NCI-H187 (cell line): Measurements from ENCODE around the gene LTBP1.
"Not testable (repeated sequence)": the region's sequence is repeated elsewhere in the genome, so short reads cannot be mapped to it uniquely, and the experiment has no call there.

Source experiments
- DNase-seq, 2 experiments: peaks; one replicate each; lab custom pipeline; 2025; lab: John Stamatoyannopoulos, UW

Gene LTBP1

DNA sequence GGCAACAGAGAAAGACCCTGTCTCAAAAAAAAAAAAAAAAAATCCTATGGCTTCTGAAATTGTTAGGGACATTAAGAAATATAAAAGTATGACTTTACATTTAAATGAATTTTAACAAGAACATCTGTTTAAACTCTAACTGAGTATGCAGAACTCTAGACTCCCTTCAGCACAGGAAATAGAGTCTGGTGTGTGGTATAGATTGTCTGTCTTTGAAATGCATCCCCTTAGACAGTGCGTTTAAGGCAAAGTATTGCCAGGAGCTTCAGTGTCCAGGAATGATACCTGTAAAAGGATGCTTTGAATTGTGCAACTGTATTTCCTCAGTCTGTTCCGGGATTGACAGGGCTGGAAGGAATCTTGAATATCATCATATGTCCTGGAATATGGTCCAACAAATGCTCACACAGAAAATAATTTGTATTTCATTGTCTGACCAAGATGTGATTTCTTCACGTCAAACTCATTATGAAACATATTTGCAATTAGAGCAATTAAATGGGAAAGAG, 396.7 kb downstream of the LTBP1 start:
- DNase-seq: no peak

DNA sequence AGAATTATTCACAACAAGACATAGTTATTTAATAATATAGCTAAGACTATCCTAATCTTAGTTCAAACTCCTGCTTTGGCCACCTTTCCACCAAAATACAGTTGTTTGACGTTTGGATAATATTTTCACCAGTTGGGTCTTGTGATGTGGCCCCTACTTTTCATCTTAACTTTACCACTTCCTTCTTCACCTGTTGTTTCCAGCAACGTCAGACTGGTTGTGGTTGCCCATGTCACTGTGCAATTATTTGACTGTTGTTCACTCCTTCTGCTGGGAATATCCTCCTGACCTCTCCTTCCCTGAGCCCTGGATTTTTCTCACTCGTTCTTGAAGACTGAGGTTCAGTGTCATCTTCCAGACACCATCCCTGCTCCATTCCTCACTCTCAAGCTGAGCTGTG, 397.5 kb downstream of the LTBP1 start:
- DNase-seq: no peak

DNA sequence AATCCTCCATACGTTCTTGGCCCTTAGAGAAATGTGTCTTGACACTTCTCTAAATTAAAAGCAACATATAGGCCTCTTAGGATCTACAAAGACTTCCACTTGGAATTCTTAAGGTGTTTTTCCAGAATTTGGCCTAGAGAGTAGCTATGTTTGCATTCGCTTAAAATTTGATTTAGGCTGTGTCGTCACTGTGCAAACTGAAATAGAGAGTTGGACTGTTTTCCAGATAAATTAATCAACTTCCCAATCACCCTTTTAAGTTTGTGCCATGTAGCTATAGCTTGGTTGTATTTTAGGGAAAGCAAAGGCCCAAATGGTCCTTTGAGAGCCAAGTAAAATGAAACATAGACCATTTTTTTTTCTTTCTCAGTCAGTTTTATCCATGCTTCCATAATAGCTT, 401.1 kb downstream of the LTBP1 start:
- DNase-seq: no peak

DNA sequence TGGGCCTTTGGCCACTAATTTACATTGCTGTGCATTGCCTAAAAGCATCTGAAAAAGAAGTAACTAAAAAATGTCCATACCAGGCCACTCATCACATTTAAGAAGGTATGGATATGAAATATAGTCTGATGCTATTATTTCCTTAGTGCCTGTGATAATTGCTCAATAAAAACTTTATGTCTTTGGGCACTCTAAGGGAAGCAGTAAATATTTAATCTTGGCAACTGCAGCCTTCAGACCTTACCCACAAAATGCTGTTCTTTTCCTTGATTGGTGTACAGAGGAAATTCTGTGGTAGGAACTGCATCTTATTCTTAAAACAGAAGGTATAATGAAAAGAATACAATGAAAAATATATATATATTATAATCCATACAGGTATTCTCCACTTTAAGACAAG, 403.9 kb downstream of the LTBP1 start:
- DNase-seq: no peak

DNA sequence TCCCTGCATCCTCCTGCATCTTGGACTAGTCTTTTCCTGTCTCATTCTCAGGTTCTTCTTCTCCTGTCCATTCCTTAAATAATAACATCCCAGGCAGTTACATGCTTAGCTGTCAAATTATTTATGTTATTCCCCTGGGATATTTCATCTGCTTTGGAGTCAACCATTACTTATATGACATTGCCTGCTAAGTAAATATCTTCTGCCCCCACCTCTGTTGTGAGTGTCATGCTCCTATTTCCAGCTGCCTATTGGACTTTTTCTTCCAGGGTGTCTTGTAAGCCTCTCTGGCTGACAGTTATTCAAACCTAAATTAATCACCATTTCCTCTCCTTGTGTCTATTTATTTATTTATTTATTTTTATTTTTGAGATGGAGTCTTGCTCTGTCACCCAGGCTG, 405.0 kb downstream of the LTBP1 start:
- no peak for DNase-seq

DNA sequence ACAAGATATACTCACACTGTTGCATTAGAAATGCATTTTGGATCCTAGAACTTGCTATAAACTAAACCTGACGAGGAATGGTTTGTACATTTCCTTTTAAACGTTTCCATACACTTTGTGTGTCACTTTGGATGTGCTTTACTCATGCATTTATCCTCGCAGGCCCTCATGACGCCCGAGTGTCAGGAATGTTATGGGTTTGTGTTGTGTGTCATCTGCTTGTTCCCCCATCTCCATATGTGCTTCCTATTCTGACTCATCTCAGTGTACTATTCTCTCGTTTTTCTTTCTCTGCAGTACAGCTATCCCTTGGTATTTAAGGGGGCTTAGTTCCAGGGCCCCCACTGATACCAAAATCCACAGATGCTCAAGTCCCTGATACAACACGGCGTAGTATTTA, 408.2 kb downstream of the LTBP1 start:
- no peak for DNase-seq

DNA sequence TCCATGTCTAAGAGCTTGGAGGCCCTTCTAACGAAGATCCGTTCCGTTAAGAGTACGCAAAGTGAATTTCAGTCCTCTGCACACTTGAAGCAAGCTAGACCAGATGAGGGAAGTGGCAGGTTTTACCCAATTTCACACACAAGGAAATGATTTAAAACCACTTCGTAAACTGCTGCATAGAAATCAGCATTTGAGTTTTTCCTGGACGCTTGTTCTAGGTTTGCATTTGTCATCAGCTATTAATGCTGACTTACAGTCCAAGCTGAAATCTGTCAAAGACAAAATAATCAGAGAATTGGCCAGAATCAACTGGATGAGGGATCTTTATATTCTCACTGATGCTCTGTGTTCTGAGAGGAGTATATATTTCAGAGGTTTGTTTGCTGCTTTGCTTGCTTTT, 412.1 kb downstream of the LTBP1 start:
- no peak for DNase-seq

DNA sequence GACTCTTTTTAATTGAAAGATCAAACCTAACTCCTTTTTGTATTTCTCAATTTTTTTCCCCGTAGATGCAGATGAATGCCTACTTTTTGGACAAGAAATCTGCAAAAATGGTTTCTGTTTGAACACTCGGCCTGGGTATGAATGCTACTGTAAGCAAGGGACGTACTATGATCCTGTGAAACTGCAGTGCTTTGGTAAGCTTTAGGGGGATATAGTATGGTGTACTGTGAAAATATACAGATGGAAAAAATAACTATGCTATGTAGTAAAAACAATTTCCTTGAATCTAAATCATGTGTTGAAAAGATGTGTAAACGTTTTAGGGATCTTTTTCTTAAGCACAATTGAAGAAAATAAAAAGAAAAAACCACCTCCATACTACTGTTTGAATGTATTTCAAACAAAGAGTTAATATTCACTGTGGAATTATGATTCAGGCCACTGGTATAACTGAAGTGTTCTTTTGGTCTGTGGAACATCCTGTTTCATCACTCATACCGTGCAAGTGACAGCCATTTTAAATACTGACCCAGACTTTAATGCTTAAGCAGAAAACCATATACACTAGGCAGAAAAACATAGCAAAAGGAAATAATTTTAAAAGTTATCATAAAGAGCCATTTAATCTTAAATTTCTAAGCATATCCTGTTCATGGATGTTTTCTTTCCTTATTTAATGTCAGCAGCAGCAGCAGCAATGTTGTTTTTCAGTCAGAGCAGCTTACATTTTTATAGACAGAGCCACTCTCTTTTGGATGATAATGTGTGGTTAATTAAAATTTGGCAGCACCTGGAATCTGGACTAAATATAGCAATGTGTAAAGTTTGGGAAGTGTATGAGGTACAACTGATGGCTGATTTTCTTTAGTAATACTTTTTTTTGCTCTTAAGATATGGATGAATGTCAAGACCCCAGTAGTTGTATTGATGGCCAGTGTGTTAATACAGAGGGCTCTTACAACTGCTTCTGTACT, 416.9 kb downstream of the LTBP1 start:
- no peak for DNase-seq

DNA sequence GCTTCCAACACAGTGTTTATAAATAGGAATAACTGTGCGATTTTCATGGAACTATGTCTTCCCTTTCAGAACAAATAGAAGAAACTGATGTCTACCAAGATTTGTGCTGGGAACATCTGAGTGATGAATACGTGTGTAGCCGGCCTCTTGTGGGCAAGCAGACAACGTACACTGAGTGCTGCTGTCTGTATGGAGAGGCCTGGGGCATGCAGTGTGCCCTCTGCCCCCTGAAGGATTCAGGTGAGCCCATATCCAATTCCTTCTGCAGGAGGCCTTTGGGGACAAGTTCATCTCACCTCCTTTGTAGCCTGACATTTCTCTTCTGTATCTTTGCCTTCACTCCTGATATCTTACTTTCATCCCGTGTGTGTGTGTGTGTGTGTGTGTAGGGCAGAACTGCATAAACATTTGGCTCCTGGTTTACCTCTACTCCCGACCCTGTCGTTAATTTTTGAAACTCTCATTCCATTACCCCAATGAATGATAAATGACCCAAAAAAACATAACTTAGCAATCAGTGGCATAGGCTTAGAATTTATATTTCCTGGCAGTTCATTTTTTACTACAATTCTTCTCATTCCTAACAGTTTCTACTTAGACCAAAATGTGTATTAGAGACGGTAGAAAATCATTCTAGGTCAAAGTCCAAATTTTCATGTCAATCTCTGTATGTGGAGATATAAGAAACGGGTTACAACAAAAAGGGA, 418.7 kb downstream of the LTBP1 start:
- DNase-seq: no peak

DNA sequence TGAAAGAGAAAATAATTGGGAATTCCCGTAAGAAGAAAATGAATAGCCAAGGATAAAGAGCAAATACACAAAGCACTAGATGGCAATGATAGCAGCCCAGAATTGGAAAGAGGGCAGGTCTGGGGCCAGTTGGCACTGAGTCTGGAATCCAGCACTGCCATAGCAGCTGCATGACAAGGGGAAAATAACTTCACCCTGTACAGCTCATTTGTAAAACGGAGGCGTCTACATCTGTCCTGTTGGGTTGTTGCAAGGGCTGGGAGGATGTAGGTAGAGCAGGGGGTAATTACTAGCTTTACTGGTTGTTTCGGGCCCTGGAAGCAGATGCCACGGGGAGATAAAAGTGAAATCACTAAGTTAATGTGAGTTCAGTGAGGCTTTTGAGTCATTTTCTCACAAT, 419.7 kb downstream of the LTBP1 start:
- DNase-seq: no peak

DNA sequence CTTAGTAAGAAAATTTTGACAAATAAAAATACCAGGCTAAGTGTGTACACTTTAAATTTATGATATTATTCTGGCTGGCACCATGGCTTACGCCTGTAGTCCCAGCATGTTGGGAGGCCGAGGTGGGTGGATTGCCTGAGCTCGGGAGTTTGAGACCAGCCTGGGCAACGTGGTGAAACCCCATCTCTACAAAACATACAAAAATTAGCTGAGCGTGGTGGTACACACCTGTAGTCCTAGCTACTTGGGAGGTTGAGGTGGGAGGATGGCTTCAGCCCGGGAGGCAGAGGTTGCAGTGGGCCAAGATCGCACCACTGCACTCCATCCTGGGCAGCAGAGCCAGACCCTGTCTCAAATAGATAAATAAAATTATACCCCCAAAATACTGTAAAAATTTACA, 421.8 kb downstream of the LTBP1 start:
- not testable (repeated sequence) for DNase-seq

DNA sequence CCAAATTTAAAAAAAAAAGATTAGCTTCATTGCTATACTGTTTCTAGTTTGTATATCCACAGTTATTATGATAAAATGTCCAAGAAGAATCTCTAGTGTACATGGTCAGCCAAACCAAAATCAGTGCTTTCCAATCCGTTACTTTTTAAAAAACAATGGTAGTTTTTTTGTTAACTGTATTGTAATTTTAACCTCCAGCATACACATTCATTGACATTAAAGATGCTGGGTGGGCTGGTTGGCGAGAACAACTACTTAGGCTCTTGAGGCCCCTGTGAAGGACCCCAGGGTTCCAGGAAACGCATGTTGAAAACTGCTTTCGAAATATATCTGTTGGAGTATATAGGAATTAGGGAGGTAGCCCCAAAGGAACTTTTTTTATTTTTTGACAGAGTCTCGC, 422.4 kb downstream of the LTBP1 start:
- no peak for DNase-seq

DNA sequence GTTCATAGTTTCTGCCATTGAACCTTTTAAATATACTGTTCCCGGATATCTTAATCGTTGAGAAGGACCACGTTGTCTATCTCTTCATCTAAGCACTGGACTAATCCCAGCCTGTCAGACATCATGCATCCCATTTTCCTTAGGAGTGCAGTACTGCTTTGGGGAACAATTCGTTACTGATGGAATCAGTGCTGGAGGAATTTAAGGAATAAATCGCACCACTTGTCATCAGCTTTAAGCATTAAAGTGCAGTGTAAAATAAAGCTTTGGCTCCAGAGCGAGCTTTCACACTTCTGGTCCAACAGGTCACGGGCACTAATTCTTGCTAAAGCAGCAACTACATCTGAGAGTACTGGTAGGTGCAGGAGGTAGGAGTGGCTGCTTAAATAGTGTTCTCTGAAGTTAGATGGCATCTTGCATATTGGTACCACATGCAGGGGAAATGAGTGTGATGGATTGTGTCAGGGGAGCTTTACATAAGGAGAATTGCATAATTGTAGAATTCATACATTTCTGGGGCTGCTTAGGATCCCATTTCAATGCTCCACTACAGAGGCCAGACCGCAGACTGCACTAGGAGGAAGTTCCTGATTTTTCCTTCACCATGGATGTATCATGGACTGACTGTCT, 424.0 kb downstream of the LTBP1 start:
- DNase-seq: no peak

DNA sequence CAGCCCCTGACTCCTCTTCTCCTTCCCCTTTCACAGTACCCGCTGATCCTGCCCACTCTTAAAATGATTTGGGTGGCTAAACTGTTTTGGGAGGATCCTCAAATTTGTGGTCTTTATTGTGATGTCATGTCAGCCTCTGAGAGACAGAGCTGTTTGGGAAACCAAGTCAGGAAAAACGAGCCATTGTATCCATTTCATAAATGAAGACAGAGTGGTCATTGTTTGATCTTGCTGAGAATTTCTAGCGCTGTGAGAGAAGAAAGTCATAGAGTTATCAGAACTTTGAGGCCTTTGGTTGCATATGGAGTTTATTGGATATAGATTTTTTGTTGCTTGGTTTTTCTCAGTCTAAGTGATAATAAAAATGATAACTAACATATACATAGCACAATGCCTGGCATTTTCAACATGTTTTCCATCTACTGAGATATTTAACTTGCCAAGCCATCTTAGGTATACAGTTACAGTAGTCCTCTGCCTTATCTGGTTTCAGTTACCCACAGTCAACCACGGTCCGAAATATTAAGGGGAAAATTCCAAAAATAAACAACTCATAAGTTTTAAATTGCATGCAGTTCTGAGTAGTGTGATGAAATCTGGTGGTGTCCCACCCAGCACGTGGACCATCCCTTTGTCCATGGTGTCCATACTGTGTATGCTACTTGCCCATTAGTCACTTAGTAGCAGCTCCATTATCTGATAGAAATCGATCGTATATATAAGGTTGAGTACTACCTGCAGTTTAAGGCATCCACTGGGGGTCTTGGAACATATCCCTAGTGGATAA, 424.7 kb downstream of the LTBP1 start:
- no peak for DNase-seq

DNA sequence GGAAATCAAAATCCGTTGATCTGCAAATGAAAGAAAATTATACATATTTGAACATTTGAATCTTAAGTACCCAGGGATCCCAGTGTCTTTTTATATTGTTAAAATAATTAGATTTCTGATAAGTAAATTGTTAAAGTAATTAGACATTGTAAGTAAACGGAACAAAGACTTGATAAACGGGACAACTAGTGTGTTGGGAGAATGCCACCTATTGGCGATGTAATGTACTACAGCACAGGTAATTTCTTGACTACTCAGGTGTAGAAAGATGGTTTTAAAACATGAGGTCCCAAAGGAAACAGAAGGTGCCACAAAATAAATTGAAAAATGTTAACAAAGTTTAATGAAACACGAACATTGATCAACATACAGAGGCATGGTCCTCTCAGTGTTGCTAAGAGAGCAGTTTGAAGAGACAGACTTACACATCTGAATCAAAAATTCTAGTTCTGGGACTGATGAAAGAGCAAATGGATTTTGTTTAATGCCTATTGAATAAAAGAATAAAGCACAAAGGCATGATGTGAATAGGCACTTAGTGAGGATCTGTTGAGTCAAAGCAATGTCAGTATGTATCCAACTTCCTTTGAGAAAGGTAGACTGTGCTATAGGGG, 426.3 kb downstream of the LTBP1 start:
- DNase-seq: peak; percentile 17 to 38

DNA sequence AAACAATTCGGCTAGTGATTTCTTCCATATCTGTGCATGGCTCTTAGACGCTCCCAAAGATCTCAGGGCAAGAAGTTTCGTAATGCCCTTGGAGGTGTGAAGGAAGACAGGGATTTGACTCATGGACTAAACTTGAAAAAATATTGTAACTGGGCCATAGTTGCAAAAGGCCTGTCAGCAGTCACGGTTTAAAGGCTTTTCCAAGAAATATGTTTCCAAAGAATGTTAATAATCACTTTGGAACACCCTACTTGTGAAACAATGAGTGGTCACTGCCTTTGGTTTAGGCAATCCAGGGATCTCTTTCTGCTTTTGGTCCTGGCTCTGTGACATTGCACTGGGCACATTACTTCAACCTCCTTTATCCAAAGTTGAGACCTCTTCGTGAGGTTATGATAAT, 427.2 kb downstream of the LTBP1 start:
- DNase-seq: no peak

DNA sequence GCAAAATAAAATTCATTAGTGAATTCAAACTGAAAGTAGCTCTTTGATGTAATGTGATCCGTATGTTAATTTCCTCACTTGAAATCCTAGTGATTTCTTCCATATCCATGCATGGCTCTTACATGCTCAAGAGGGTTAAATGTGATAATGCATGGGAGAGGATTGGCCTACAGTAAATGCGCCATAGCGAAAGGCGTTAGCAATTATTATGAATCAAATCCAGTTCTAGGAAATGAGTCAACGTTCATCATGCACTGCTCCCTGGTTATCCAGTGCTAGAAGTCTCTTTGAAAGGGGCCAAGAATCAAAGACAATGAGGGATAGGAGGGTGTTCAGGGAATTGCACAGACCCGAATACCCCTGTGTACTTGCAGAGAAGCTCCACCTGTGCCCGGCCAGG, 428.3 kb downstream of the LTBP1 start:
- DNase-seq: no peak

DNA sequence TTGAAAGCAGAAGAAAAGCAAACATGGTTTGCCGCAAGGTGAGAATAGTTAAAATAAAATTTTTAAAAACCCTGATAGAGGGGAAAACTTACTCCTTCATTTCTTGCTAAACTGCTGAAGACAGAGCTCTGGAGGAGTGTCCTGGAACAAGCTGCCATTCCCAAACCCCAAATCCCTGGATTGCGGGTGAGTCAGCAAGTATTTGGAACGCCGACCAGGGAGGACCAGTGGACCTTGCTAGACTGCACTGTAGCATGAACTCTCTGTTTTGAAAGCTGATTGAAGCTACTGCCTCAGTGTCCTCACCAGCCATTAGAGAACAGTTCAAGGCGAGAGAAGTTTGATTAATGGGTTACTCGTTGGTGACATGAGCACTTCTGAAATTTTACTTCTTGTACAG, 430.3 kb downstream of the LTBP1 start:
- DNase-seq: no peak

DNA sequence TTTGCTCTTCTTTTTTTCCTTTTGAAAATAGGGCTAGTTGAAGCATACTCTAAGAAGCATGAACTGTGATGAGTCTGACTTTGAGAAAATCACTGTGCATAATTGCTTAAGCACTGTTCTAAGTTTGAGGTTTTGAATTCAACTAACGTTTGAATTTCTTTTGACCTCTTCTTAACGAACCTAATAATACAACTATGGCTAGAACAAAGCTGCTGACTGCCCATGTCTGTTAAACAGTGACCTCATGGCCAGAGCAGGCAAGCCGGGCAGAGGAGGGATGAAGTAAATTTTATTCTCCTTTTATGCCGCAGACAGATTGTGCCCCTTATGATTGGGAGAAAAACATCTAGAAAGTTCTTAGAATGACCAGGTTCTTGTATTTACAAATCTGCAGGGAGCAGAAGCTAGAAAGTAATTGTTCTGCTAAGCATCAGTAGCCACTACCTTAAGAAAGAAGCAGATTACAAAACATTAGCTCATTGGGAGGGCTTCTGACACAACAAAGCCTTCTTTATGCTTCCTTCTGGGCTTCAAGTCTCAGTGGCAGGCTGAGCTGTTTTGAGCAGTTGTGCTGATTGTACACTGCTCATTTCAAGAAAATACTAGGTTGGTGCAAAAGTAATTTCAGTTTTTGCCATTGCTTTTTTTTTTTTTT, 431.9 kb downstream of the LTBP1 start:
- no peak for DNase-seq

DNA sequence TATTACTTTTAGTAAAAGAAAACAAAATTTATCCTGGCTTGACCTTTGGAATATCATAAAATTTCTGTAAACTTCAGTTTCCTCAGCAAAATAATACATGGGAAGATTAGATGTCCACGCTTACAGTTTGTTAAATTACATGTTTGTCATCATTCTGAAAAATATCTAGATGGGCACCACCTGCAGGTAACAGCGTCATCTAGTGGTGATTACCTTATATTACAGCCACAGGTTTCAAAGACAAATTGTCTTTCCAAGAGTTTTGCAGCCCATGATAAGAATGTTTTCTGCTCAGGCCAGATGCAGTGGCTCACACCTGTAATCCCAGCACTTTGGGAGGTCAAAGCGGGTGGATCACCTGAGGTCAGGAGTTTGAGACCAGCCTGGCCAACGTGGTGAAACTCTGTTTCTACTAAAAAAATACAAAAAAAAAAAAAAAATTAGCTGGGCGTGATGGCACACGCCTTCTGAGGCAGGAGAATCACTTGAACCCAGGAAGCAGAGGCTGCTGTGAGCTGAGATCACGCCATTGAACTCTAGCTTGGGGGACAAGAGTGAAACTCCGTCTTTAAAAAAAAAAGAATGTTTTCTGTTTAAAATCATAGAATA, 433.4 kb downstream of the LTBP1 start:
- DNase-seq: no peak
